K562 (cell line): ENCODE results near the gene IL36RN. TPM values are rescaled to one million over a fixed set of nuclear protein-coding genes. Genes with fewer than 3 reads are reported as not detected.

Experiments used
- ADNP ChIP-seq: fragments of 200-800 bp; sonication (Bioruptor generic); IDR thresholded peaks from 2 replicates; pipeline ENCODE4 v1.6.1; 2016; ENCODE audit warnings: missing genetic modification characterization, missing compliant biosample characterization
- BDP1 ChIP-seq: IDR thresholded peaks from 3 replicates; pipeline ENCODE4 v1.6.1; 2011; ENCODE audit not compliant: insufficient read length, insufficient read depth
- EGR1 ChIP-seq: fragments of 450-650 bp; conservative IDR thresholded peaks from 2 replicates; pipeline ENCODE4 v1.6.1; 2017; ENCODE audit warnings: mild to moderate bottlenecking
- FOXJ3 ChIP-seq: sonication (generic); formaldehyde crosslinking; IDR thresholded peaks from 2 replicates; pipeline ENCODE4 v1.4.0; 2020; ENCODE audit warnings: mild to moderate bottlenecking, missing genetic modification reagents
- GTF2A2 ChIP-seq: IDR thresholded peaks from 2 replicates; pipeline ENCODE4 v1.6.1; 2016; ENCODE audit warnings: mild to moderate bottlenecking, missing genetic modification characterization, missing compliant biosample characterization
- JUND ChIP-seq, 2 experiments: IDR thresholded peaks; 2 replicates in 1 of 2; 3 replicates in 1 of 2; pipeline ENCODE4 v1.6.1; 2011; ENCODE audit warnings: borderline replicate concordance in 2 of 2, low read depth in 2 of 2, low read length in 2 of 2, improper control_type of control experiment in 1 of 2, missing biosample characterization in 1 of 2, missing genetic modification characterization in 1 of 2, missing genetic modification reagents in 1 of 2
- KLF1 ChIP-seq: fragments of 450-650 bp; IDR thresholded peaks from 2 replicates; pipeline ENCODE4 v1.6.1; 2016; ENCODE audit warnings: missing genetic modification characterization, missing compliant biosample characterization
- MCM7 ChIP-seq, 2 experiments: fragments of 450-650 bp; IDR thresholded peaks; 2 replicates each; pipeline ENCODE4 v1.6.1; 2016 to 2018
- NELFE ChIP-seq: IDR thresholded peaks from 2 replicates; pipeline ENCODE4 v1.6.1; 2011; ENCODE audit warnings: mild to moderate bottlenecking; ENCODE audit not compliant: insufficient read depth, insufficient read length
- NFXL1 ChIP-seq: fragments of 450-650 bp; formaldehyde crosslinking; IDR thresholded peaks from 2 replicates; pipeline ENCODE4 v1.4.0; 2021; ENCODE audit warnings: mild to moderate bottlenecking
- NR2C2 ChIP-seq, 2 experiments: fragments of 200-800 bp in 1 of 2; sonication (Bioruptor generic) in 1 of 2; sonication (generic) in 1 of 2; formaldehyde crosslinking in 1 of 2; IDR thresholded peaks; 2 replicates each; pipeline versions ENCODE4 v1.6.1 to v1.8.0; 2016 to 2022; ENCODE audit warnings: mild to moderate bottlenecking in 1 of 2, missing compliant biosample characterization in 1 of 2, missing genetic modification characterization in 1 of 2, missing genetic modification reagents in 1 of 2
- PCBP2 ChIP-seq: fragments of 200-400 bp; formaldehyde crosslinking; IDR thresholded peaks from 2 replicates; pipeline ENCODE4 v1.6.1; 2018; ENCODE audit warnings: low read length, low read depth, mild to moderate bottlenecking, moderate library complexity; ENCODE audit not compliant: poor library complexity, severe bottlenecking
- PPARD ChIP-seq: fragments of 250-450 bp; sonication (Bioruptor Pico); IDR thresholded peaks from 2 replicates; pipeline ENCODE4 v1.8.0; 2022; ENCODE audit warnings: inconsistent platforms, mild to moderate bottlenecking, moderate library complexity
- PTBP1 ChIP-seq: fragments of 200-400 bp; formaldehyde crosslinking; IDR thresholded peaks from 2 replicates; pipeline ENCODE4 v1.6.1; 2017; ENCODE audit warnings: low read depth, low read length
- RB1 ChIP-seq: fragments of 450-650 bp; IDR thresholded peaks from 2 replicates; pipeline ENCODE4 v1.6.1; 2017; ENCODE audit warnings: low read depth, mild to moderate bottlenecking
- SAFB ChIP-seq: fragments of 200-400 bp; formaldehyde crosslinking; IDR thresholded peaks from 2 replicates; pipeline ENCODE4 v1.6.1; 2017; ENCODE audit warnings: low read depth, low read length, borderline replicate concordance
- SMARCE1 ChIP-seq: fragments of 450-650 bp; IDR thresholded peaks from 2 replicates; pipeline ENCODE4 v1.7.1; 2016; ENCODE audit warnings: mild to moderate bottlenecking
- SNIP1 ChIP-seq: fragments of 450-650 bp; IDR thresholded peaks from 2 replicates; pipeline ENCODE4 v1.7.1; 2017; ENCODE audit warnings: low read depth, mild to moderate bottlenecking
- STAG1 ChIP-seq: sonication (generic); formaldehyde crosslinking; IDR thresholded peaks from 2 replicates; pipeline ENCODE4 v1.5.0; 2020; ENCODE audit warnings: missing genetic modification reagents, borderline replicate concordance
- SUPT5H ChIP-seq: fragments of 450-650 bp; IDR thresholded peaks from 2 replicates; pipeline ENCODE4 v1.6.1; 2016
- TSC22D4 ChIP-seq: fragments of 450-650 bp; IDR thresholded peaks from 2 replicates; pipeline ENCODE4 v1.6.1; 2016; ENCODE audit warnings: missing genetic modification characterization, missing biosample characterization, control low read depth
- XRCC5 ChIP-seq: fragments of 200-400 bp; formaldehyde crosslinking; IDR thresholded peaks from 2 replicates; pipeline ENCODE4 v1.6.1; 2017; ENCODE audit warnings: low read depth, mild to moderate bottlenecking, low read length
- ZNF354B ChIP-seq: fragments of 250-450 bp; sonication (Bioruptor Pico); IDR thresholded peaks from 2 replicates; pipeline ENCODE4 v1.4.0; 2020
- ZNF644 ChIP-seq: fragments of 200-800 bp; sonication (Bioruptor generic); IDR thresholded peaks from 2 replicates; pipeline ENCODE4 v1.6.1; 2016; ENCODE audit warnings: low read depth, missing genetic modification characterization, missing compliant biosample characterization
- ZNF699 ChIP-seq: fragments of 250-450 bp; sonication (Bioruptor Pico); IDR thresholded peaks from 2 replicates; pipeline ENCODE4 v1.8.0; 2021; ENCODE audit warnings: mild to moderate bottlenecking, moderate library complexity; ENCODE audit not compliant: insufficient replicate concordance
- polyA plus RNA-seq, 8 experiments: library from polyadenylated mRNA; depleted of rRNA in 4 of 8; stranded (reverse) in 5 of 8; unstranded in 3 of 8; fragments of >200 nt; fragmentation: Nextera tagmentation in 2 of 8; fragmentation: Illumina TruSeq in 1 of 8; extraction: Ambion mirVana in 2 of 8; extraction: Trizol in 1 of 8; gene quantifications; 2 replicates each; pipeline versions ENCODE4 v1.2.1 to v1.2.3, GENCODE V29; 2011 to 2014; ENCODE audit warnings: inconsistent platforms in 1 of 8, missing spikeins in 1 of 8
- total RNA-seq, 7 experiments: library from RNA; depleted of rRNA in 6 of 7; stranded (reverse); fragments of >200 nt in 6 of 7; fragmentation: Illumina TruSeq in 2 of 7; extraction: Trizol in 2 of 7; gene quantifications; 2 replicates each; pipeline versions ENCODE4 v1.2.1 to v1.2.3, GENCODE V29; 2011 to 2021; ENCODE audit warnings: low replicate concordance in 1 of 7
- TF ChIP-seq, protein P1 (sequence below), 2 experiments: fragments of 450-650 bp; IDR thresholded peaks; 2 replicates each; pipeline ENCODE4 v1.6.1; 2018; ENCODE audit warnings: mild to moderate bottlenecking in 2 of 2, low read depth in 1 of 2; ENCODE audit not compliant: partially characterized antibody in 2 of 2

IL36RN gene
- total and polyA plus RNA-seq, 9 of the 15 experiments (the other 6 are each of a cell fraction or from before 2014, with no cell fraction given): not detected

DNA sequence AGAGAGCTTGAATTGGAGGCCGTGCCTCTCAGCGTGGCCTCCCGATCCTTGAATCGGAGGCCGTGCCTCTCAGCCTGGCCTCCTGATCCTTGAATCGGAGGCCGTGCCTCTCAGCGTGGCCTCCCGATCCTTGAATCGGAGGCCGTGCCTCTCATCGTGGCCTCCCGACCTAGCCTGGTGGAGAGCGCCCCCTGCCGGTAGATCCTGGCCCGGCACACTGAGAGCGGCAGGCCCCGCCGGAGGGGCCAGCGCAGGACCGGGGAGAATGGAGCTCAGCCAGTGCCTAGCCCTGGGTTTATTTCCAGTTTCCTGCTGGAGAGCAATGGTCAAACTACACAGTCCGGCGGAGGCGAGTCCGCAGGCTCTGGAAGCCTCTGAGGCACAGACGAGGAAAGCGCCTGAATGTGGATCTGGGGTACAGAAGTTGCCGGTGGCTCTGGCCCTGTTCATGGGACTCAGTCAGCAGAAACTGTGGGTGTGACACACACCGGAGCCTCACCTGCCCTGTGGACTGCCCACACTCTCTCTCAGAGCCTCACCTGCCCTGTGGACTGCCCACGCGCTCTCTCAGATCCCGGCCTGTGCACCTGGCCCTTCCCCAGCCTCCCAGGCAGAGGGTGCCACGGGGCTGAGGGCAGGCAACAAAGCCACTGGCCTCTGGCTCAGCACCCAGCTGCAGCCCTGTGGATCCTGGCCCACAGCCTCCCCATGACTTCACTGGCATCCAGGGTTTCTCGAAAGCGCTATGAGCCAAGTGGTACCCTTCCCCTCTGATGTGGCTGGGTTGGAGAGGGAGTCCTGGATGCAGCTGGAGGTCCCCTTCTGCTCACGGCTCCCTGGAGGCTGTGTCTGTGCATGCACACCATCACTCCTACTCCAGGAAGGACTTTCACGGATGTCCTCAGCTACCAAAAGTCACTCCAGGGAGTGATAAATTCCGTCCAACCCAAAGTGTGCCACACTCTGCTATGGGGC, 7.8 kb upstream of the IL36RN start (continued):
- TF ChIP-seq SMARCE1: no peak
- no peak for TF ChIP-seq SNIP1
- TF ChIP-seq KLF1 (tag): 0 out of 2 replicates have a peak, but pooled peaks have one; percentile 27
- TF ChIP-seq BDP1: no peak
- no peak for TF ChIP-seq ZNF699 (CRISPR knock-in tag)
- TF ChIP-seq SAFB: no peak
- no peak for TF ChIP-seq TSC22D4 (tag)
- TF ChIP-seq NELFE: no peak
- no peak for TF ChIP-seq JUND (IDR thresholded peaks at IDR 0.05; ENCODE audit: borderline replicate concordance, low read depth, low read length)
- peak; percentile 18; the same call in 1 of the 3 replicates for TF ChIP-seq JUND (tag; IDR thresholded peaks at IDR 0.05; ENCODE audit: borderline replicate concordance, low read depth, low read length)
- no peak for TF ChIP-seq PCBP2
- 0 out of 2 replicates have a peak, but pooled peaks have one; percentile 54 for TF ChIP-seq ADNP
- peak; percentile 48; the same call in 1 of the 2 replicates for TF ChIP-seq RB1
- TF ChIP-seq MCM7 (IDR thresholded peaks at IDR 0.05): no peak
- 0 out of 2 replicates have a peak, but pooled peaks have one; percentile 52 for TF ChIP-seq STAG1 (CRISPR knock-in tag)
- TF ChIP-seq ZNF644 (tag): no peak
- 0 out of 2 replicates have a peak, but pooled peaks have one; percentile 78 for TF ChIP-seq PTBP1
- TF ChIP-seq NR2C2 (CRISPR knock-in tag; IDR thresholded peaks at IDR 0.05): no peak
- no peak for TF ChIP-seq NR2C2 (tag; IDR thresholded peaks at IDR 0.05)
- TF ChIP-seq ZNF354B (CRISPR knock-in tag): no peak
- no peak for TF ChIP-seq XRCC5
- TF ChIP-seq NFXL1: no peak
- no peak for TF ChIP-seq SUPT5H
- TF ChIP-seq FOXJ3 (CRISPR knock-in tag): no peak
- no peak for TF ChIP-seq EGR1
- TF ChIP-seq, protein P1, sequence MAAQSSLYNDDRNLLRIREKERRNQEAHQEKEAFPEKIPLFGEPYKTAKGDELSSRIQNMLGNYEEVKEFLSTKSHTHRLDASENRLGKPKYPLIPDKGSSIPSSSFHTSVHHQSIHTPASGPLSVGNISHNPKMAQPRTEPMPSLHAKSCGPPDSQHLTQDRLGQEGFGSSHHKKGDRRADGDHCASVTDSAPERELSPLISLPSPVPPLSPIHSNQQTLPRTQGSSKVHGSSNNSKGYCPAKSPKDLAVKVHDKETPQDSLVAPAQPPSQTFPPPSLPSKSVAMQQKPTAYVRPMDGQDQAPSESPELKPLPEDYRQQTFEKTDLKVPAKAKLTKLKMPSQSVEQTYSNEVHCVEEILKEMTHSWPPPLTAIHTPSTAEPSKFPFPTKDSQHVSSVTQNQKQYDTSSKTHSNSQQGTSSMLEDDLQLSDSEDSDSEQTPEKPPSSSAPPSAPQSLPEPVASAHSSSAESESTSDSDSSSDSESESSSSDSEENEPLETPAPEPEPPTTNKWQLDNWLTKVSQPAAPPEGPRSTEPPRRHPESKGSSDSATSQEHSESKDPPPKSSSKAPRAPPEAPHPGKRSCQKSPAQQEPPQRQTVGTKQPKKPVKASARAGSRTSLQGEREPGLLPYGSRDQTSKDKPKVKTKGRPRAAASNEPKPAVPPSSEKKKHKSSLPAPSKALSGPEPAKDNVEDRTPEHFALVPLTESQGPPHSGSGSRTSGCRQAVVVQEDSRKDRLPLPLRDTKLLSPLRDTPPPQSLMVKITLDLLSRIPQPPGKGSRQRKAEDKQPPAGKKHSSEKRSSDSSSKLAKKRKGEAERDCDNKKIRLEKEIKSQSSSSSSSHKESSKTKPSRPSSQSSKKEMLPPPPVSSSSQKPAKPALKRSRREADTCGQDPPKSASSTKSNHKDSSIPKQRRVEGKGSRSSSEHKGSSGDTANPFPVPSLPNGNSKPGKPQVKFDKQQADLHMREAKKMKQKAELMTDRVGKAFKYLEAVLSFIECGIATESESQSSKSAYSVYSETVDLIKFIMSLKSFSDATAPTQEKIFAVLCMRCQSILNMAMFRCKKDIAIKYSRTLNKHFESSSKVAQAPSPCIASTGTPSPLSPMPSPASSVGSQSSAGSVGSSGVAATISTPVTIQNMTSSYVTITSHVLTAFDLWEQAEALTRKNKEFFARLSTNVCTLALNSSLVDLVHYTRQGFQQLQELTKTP (IDR thresholded peaks at IDR 0.05; ENCODE audit: low read depth in 1 of 2, partially characterized antibody in 2 of 2): no peak
- 0 out of 2 replicates have a peak, but pooled peaks have one; percentile 15 for TF ChIP-seq PPARD (CRISPR knock-in tag)
- TF ChIP-seq GTF2A2 (tag): no peak
